Neural crest cell (in vitro differentiated cells): ENCODE measurements around the gene HBG2. TPM values are rescaled to one million over a fixed set of nuclear protein-coding genes. Genes with fewer than 3 reads are reported as not detected.

Source experiments
- DNase-seq: peaks from one replicate; pipeline ENCODE4 v3.0.0; 2021; ENCODE audit warnings: low read depth, mixed read lengths, low spot score
- H3K27ac Mint-ChIP-seq: one replicate; pipeline ENCODE4 v1.8.0; 2021; ENCODE audit warnings: mild to moderate bottlenecking, mixed read lengths; ENCODE audit not compliant: unreplicated experiment
- H3K27me3 Mint-ChIP-seq: 2 replicates; pipeline ENCODE4 v1.8.0; 2021; ENCODE audit warnings: low read depth, mild to moderate bottlenecking, mixed read lengths
- H3K36me3 Mint-ChIP-seq: 2 replicates; pipeline ENCODE4 v1.8.0; 2021; ENCODE audit warnings: low read depth, mild to moderate bottlenecking, mixed read lengths
- H3K4me1 Mint-ChIP-seq: 2 replicates; pipeline ENCODE4 v1.8.0; 2021; ENCODE audit warnings: mixed read lengths
- H3K4me3 Mint-ChIP-seq: one replicate; pipeline ENCODE4 v1.8.0; 2021; ENCODE audit warnings: mild to moderate bottlenecking, mixed read lengths
- H3K9me3 Mint-ChIP-seq: 2 replicates; pipeline ENCODE4 v1.8.0; 2021; ENCODE audit warnings: mixed read lengths
- total RNA-seq: library from RNA; stranded (reverse); gene quantifications from 2 replicates; pipeline ENCODE4 v1.2.1, GENCODE V29; 2021
- TF ChIP-seq, protein P1 (sequence below): fragments of 200-600 bp; sonication (generic); conservative IDR thresholded peaks from 2 replicates; pipeline ENCODE4 v1.5.0; 2021; ENCODE audit warnings: antibody characterized with exemption, mild to moderate bottlenecking

Gene HBG2
- total RNA-seq, 1 donor from 2014 or later, result not detected

GRCh38 chr11:5245155-5245554 lies 9.4 kb downstream of the HBG2 start:
- DNase-seq, result no peak
- no peaks in the 10 kb centered on the region for H3K4me1 Mint-ChIP-seq
- no peaks in the 10 kb centered on the region for H3K9me3 Mint-ChIP-seq
- no peak overlapping the region for H3K4me3 Mint-ChIP-seq
- H3K36me3 Mint-ChIP-seq, result no peaks in the 10 kb centered on the region
- peaks cover 8% of the 10 kb centered on the region for H3K27me3 Mint-ChIP-seq
- H3K27ac Mint-ChIP-seq, result no peak overlapping the region
- TF ChIP-seq, protein P1, sequence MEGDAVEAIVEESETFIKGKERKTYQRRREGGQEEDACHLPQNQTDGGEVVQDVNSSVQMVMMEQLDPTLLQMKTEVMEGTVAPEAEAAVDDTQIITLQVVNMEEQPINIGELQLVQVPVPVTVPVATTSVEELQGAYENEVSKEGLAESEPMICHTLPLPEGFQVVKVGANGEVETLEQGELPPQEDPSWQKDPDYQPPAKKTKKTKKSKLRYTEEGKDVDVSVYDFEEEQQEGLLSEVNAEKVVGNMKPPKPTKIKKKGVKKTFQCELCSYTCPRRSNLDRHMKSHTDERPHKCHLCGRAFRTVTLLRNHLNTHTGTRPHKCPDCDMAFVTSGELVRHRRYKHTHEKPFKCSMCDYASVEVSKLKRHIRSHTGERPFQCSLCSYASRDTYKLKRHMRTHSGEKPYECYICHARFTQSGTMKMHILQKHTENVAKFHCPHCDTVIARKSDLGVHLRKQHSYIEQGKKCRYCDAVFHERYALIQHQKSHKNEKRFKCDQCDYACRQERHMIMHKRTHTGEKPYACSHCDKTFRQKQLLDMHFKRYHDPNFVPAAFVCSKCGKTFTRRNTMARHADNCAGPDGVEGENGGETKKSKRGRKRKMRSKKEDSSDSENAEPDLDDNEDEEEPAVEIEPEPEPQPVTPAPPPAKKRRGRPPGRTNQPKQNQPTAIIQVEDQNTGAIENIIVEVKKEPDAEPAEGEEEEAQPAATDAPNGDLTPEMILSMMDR, result no peak

DNA sequence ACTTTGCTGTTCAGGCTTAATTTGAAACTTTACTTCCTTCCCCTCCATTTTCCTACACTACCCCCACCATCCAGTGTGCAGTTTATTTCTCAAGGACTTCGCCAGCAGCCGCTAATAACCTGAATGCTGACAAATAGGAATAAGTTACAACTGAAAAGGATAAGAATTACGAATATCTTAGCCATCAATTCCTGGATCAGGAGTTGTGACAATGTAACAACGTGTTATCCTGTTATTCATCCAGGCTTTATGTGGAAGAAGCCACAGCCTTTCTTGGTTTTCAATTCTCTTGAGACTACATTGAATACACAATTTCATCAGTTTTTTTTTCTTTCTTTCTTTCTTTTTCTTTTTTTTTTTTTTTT lies 10.8 kb downstream of the HBG2 start:
- Mint-ChIP-seq H3K9me3 (no peaks in the 10 kb centered on the region), H3K36me3 (no peaks in the 10 kb centered on the region), H3K27ac (no peak overlapping the region), H3K4me1 (no peaks in the 10 kb centered on the region), H3K4me3 (no peak overlapping the region), H3K27me3 (peaks cover 10% of the 10 kb centered on the region)
- no peak for DNase-seq
- TF ChIP-seq, protein P1, result no peak

DNA sequence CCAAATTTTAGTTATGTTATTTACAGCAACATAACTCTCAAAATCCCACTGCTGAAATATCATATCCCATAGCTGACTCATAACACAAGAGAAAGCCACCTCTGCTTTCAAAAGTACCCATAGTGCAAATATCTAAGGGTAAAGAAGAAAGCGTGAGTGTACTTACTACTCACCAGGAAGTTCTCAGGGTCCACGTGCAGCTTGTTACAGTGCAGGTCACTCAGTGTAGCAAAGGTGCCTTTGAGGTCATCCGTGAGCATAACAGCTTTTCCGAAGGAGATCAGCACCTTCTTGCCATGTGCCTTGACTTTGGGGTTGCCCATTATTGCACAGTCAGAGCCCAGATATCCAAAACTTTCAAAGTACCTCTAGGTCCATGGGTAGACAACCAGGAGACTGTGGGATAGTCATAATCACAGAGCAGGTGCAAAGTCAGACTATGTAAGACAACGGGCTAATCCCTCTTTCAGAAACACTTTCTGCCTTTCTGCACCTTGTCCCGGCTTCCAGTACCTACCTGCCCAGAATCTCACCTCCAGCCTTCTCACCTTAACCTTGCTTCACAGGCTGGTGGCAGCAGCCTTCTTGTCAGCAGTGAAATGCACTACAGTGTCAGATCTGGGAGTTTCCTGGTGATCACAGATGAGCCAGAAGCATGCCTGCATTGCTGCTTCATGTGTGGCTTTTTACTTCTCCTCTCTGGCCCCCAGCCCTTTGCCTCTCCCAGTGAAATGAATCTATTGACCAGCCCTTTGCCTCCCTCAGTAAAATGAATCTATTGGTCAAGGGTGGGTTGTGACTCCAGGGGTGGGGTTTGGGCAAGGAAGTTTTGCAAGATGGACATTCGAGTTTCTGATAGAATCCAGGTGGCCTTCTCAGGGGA lies 11.4 kb downstream of the HBG2 start:
- H3K27ac Mint-ChIP-seq, result no peak overlapping the region
- no peaks in the 10 kb centered on the region for H3K4me1 Mint-ChIP-seq
- TF ChIP-seq, protein P1, result no peak
- no peak for DNase-seq
- H3K36me3 Mint-ChIP-seq, result no peaks in the 10 kb centered on the region
- H3K9me3 Mint-ChIP-seq, result no peaks in the 10 kb centered on the region
- H3K4me3 Mint-ChIP-seq, result no peak overlapping the region
- peaks cover 14% of the 10 kb centered on the region for H3K27me3 Mint-ChIP-seq

- Mint-ChIP-seq H3K27me3 (peaks cover 11% of the 10 kb centered on the region), H3K4me1 (no peaks in the 10 kb centered on the region), H3K9me3 (no peaks in the 10 kb centered on the region), H3K27ac (no peak overlapping the region), H3K36me3 (no peaks in the 10 kb centered on the region), H3K4me3 (no peak overlapping the region)
- TF ChIP-seq, protein P1, result no peak
- no peak for DNase-seq
Measured at GRCh38 chr11:5242208-5242607, 12.4 kb downstream of the HBG2 start.

DNA sequence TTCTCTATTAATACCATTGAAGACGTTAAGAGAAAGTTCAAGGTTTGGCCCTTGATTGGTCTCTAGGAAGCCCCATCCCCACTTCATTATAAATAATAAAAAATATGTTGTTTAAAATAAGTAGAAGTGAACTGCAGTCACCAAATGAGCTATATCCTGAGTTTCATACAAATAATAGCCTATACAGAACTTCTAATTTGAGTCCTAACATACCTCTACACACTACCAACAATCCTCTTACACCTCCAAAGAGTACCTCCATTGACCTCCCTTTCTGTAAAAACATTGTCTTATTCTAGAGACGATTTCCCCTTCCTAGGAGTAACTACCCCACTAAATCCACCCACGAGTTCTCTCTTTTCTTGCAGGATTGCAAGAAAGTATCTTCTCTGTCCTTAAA lies 13.1 kb downstream of the HBG2 start:
- DNase-seq, result no peak
- Mint-ChIP-seq H3K4me3 (no peak overlapping the region), H3K27me3 (peaks cover 12% of the 10 kb centered on the region), H3K27ac (no peak overlapping the region), H3K4me1 (no peaks in the 10 kb centered on the region), H3K36me3 (no peaks in the 10 kb centered on the region), H3K9me3 (no peaks in the 10 kb centered on the region)
- TF ChIP-seq, protein P1, result no peak
